Breast epithelium (tissue), 4 donors: Measurements from ENCODE around the gene THAP10. TPM values are rescaled to one million over a fixed set of nuclear protein-coding genes. Genes with fewer than 3 reads are reported as not detected.
"Not testable (repeated sequence)": the region's sequence is repeated elsewhere in the genome, so short reads cannot be mapped to it uniquely, and the experiment has no call there.

Source experiments
- DNase-seq, 2 donors: peaks; one replicate each; pipeline ENCODE4 v3.0.0-alpha.2; 2019; ENCODE audit warnings: low spot score in 2 of 2
- H3K27ac ChIP-seq, 2 donors: fragments of 200-600 bp; sonication (generic) in 1 of 2; one replicate each; pipeline ENCODE4 v1.5.1; 2016 to 2019; ENCODE audit warnings: mild to moderate bottlenecking in 1 of 2
- H3K27me3 ChIP-seq, 2 donors: fragments of 200-600 bp; sonication (generic) in 1 of 2; one replicate each; pipeline versions ENCODE4 v1.5.1 to v1.6.0; 2017 to 2019; ENCODE audit warnings: control low read depth in 1 of 2, mild to moderate bottlenecking in 1 of 2
- H3K36me3 ChIP-seq: fragments of 200-600 bp; one replicate; pipeline ENCODE4 v1.5.1; 2019
- H3K4me1 ChIP-seq, 2 donors: fragments of 200-600 bp; sonication (generic); one replicate each; pipeline ENCODE4 v1.5.1; 2016 to 2019; ENCODE audit warnings: control low read depth in 1 of 2
- H3K4me3 ChIP-seq, 3 donors: fragments of 200-600 bp; sonication (generic); 1 replicate in 2 of 3; 2 replicates in 1 of 3; pipeline ENCODE4 v1.5.1; 2016 to 2019; ENCODE audit warnings: mild to moderate bottlenecking in 3 of 3, moderate library complexity in 2 of 3
- H3K9me3 ChIP-seq, 2 donors: fragments of 200-600 bp; sonication (generic) in 1 of 2; one replicate each; pipeline ENCODE4 v1.5.1; 2016 to 2019; ENCODE audit warnings: control low read depth in 1 of 2
- CTCF ChIP-seq, 3 donors: fragments of 450-650 bp; IDR thresholded peaks; one replicate each; pipeline ENCODE4 v1.5.1; 2016 to 2017; ENCODE audit warnings: antibody characterized with exemption in 3 of 3, mild to moderate bottlenecking in 3 of 3, moderate library complexity in 3 of 3
- POLR2A ChIP-seq: fragments of 450-650 bp; IDR thresholded peaks from one replicate; pipeline ENCODE4 v1.6.1; 2016; ENCODE audit warnings: antibody characterized with exemption, mild to moderate bottlenecking, moderate library complexity
- POLR2AphosphoS5 ChIP-seq, 3 donors: sonication (generic); formaldehyde crosslinking; IDR thresholded peaks; one replicate each; pipeline ENCODE4 v1.6.1; 2017; ENCODE audit warnings: antibody characterized with exemption in 3 of 3
- intact Hi-C: fragments of 100-400 bp; cut with DNase I; formaldehyde crosslinking; loops from one replicate; pipeline ENCODE4 v1.15.1; 2023; ENCODE audit warnings: low total_unique reads
- total RNA-seq, 3 donors: library from RNA; depleted of rRNA; stranded (reverse); fragments of >200 nt; gene quantifications; one replicate each; pipeline ENCODE4 v1.1.0, GENCODE V29; 2016

The THAP10 gene
- total RNA-seq, 3 donors from 2014 or later, result 1.8 to 5.9 (median 5.1) TPM

DNA sequence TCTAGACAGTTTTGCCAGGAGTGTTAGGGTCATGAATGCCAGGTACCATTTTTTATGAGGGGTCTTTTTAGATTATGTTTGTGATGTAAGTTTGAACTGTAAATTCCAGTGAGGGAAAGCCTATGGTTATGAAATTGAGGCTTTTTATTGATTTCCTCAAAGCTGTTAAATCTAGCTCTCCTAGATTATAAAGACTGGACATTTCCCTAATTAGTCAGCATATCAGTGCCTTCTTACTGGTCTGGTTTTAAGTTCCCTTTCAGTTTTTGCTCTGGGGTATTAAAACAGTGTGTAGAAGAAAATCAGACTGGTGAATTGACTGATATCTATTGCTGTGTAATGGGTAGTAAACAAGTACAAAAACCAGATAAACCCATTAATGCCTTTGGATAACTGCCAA lies 39.6 kb upstream of the THAP10 start:
- Histone ChIP-seq H3K27me3 (no peaks in the 10 kb centered on the region), H3K9me3 (no peaks in the 10 kb centered on the region), H3K36me3 (no peaks in the 10 kb centered on the region), H3K4me3 (no peak overlapping the region), H3K4me1 (no peaks in the 10 kb centered on the region), H3K27ac (no peak overlapping the region)
- intact Hi-C loops, result no loop called here
- TF ChIP-seq POLR2A, result no peak
- no peak for DNase-seq

- intact Hi-C loops, DNase-seq: not testable (repeated sequence)
Observed at GRCh38 chr15:70926914-70927313, 34.7 kb upstream of the THAP10 start.

GRCh38 chr15:70923311-70924080 lies 31.3 kb upstream of the THAP10 start:
- no peak for DNase-seq
- Histone ChIP-seq H3K9me3 (no peaks in the 10 kb centered on the region), H3K27me3 (no peaks in the 10 kb centered on the region), H3K4me3 (no peak overlapping the region), H3K27ac (no peak overlapping the region), H3K4me1 (no peaks in the 10 kb centered on the region), H3K36me3 (no peaks in the 10 kb centered on the region)
- TF ChIP-seq POLR2A (no peak), CTCF (IDR thresholded peaks at IDR 0.05) (no peak), POLR2AphosphoS5 (IDR thresholded peaks at IDR 0.05) (no peak)
- intact Hi-C loops, result no loop called here

More at GRCh38 chr15:70926914-70927313, 34.7 kb upstream of the THAP10 start:
- H3K4me3 ChIP-seq, H3K9me3 ChIP-seq, H3K27me3 ChIP-seq, H3K4me1 ChIP-seq, H3K27ac ChIP-seq, H3K36me3 ChIP-seq: not testable (repeated sequence)

- Histone ChIP-seq H3K27ac (no peak overlapping the region), H3K4me3 (no peak overlapping the region), H3K4me1 (no peaks in the 10 kb centered on the region), H3K9me3 (peaks cover 0 to 4% of the 10 kb centered on the region in 2 donors), H3K36me3 (no peaks in the 10 kb centered on the region), H3K27me3 (no peaks in the 10 kb centered on the region)
- no peak for TF ChIP-seq CTCF (IDR thresholded peaks at IDR 0.05)
- no peak for TF ChIP-seq POLR2AphosphoS5 (IDR thresholded peaks at IDR 0.05)
- no peak for TF ChIP-seq POLR2A
- no peak for DNase-seq
- intact Hi-C loops, result no loop called here
Observed at GRCh38 chr15:70922119-70922518, 29.9 kb upstream of the THAP10 start.

DNA sequence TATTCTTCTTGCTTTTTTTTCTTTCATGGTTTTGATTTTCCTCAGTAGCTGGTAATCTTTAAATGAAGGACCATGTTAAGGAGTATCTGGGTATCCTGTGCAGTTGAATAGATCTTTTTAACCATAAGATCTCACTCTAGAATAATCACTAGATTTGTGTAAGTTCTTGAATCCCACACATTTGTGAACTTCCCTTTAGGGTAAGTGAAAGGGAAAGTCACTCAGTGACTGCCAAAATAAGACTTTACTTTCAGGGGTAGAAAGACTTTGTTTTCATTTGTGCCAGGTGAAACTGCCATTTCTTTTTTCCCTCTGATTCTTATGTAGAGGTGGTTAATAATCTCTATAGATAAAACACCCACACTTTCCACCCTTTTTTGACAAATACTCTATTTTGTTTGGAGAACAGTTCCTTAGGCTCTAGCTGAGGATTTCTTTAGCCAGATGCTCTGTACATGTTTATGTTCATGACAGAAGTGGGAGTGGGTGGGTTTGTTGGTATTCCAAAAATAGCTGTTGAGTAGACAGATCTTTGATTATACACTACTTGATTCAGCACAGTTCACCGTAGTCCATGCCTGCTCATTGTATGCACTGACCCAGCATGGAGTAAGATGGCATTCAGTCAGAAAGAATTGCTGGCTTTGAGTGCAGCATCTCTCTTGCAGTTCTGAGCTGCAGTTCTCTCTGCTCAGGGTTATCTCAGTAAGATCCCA lies 28.9 kb upstream of the THAP10 start:
- Histone ChIP-seq H3K36me3 (no peaks in the 10 kb centered on the region), H3K27ac (no peak overlapping the region), H3K27me3 (no peaks in the 10 kb centered on the region), H3K9me3 (peaks cover 0 to 5% of the 10 kb centered on the region in 2 donors), H3K4me3 (no peak overlapping the region), H3K4me1 (no peaks in the 10 kb centered on the region)
- TF ChIP-seq CTCF (IDR thresholded peaks at IDR 0.05) (no peak), POLR2AphosphoS5 (IDR thresholded peaks at IDR 0.05) (no peak), POLR2A (no peak)
- DNase-seq, result no peak
- intact Hi-C loops, result no loop called here

GRCh38 chr15:70917955-70918354 lies 25.7 kb upstream of the THAP10 start:
- TF ChIP-seq POLR2AphosphoS5 (IDR thresholded peaks at IDR 0.05) (no peak), CTCF (IDR thresholded peaks at IDR 0.05) (no peak), POLR2A (no peak)
- Histone ChIP-seq H3K27ac (no peak overlapping the region), H3K9me3 (peaks cover 0 to 5% of the 10 kb centered on the region in 2 donors), H3K27me3 (no peaks in the 10 kb centered on the region), H3K4me1 (no peaks in the 10 kb centered on the region), H3K36me3 (peaks cover 6% of the 10 kb centered on the region), H3K4me3 (no peak overlapping the region)
- intact Hi-C loops, result no loop called here
- no peak for DNase-seq
